ENCODE results near the gene ST6GALNAC3.

Gene ST6GALNAC3

DNA sequence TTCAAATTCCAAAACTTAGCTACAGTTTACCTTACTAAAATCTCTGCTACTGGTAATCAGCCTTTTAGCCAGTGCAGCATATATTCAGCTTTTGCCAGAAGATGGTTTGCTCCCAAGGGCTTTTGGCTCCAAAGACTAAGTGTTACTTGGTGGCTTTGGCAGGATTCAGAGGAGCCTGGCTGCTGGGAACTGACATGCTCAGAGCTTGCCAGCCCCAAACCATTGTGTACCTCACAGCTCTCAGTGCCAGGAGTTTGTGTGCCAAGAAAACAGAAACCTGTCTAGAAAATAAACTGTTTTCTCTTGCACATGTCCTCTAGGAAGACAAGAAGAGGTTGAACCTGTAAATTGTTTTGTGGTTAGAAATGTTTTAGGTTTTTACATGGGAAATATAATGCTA lies 315.9 kb downstream of the ST6GALNAC3 start:
- Histone ChIP-seq H3F3A (ENCODE audit: insufficient read depth, low read length) (no peaks in the 10 kb centered on the region), H3K27me3 (replicated peaks; ENCODE audit: insufficient read depth, low read length) (no peaks in the 10 kb centered on the region), H3K9me3 (replicated peaks; ENCODE audit: insufficient read depth, low read length) (no peaks in the 10 kb centered on the region), H3K36me3 (replicated peaks; ENCODE audit: insufficient read depth, low read length) (no peaks in the 10 kb centered on the region), H3K27ac (ENCODE audit: low read length) (no peak overlapping the region), H3K9me2 (replicated peaks; ENCODE audit: insufficient read depth, low read length) (no peaks in the 10 kb centered on the region), H3K4me2 (ENCODE audit: low read depth, low read length) (no peak overlapping the region), H3K4me1 (ENCODE audit: low read length) (no peaks in the 10 kb centered on the region), H2AFZ (ENCODE audit: low read length) (no peak overlapping the region), H3K9ac (ENCODE audit: low read length) (no peak overlapping the region), H3K4me3 (ENCODE audit: low read length) (no peak overlapping the region), H3K79me2 (ENCODE audit: low read length) (no peaks in the 10 kb centered on the region), H4K20me1 (ENCODE audit: insufficient read depth, low read length) (no peaks in the 10 kb centered on the region)
- DNase-seq: no peak
- no peak for TF ChIP-seq EZH2phosphoT487 (IDR thresholded peaks at IDR 0.05; ENCODE audit: low read length)
- no peak for TF ChIP-seq EZH2 (optimal IDR thresholded peaks at IDR 0.05; ENCODE audit: low read depth, low read length)
- TF ChIP-seq, protein P1, sequence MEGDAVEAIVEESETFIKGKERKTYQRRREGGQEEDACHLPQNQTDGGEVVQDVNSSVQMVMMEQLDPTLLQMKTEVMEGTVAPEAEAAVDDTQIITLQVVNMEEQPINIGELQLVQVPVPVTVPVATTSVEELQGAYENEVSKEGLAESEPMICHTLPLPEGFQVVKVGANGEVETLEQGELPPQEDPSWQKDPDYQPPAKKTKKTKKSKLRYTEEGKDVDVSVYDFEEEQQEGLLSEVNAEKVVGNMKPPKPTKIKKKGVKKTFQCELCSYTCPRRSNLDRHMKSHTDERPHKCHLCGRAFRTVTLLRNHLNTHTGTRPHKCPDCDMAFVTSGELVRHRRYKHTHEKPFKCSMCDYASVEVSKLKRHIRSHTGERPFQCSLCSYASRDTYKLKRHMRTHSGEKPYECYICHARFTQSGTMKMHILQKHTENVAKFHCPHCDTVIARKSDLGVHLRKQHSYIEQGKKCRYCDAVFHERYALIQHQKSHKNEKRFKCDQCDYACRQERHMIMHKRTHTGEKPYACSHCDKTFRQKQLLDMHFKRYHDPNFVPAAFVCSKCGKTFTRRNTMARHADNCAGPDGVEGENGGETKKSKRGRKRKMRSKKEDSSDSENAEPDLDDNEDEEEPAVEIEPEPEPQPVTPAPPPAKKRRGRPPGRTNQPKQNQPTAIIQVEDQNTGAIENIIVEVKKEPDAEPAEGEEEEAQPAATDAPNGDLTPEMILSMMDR (IDR thresholded peaks at IDR 0.05; ENCODE audit: low read length): no peak

DNA sequence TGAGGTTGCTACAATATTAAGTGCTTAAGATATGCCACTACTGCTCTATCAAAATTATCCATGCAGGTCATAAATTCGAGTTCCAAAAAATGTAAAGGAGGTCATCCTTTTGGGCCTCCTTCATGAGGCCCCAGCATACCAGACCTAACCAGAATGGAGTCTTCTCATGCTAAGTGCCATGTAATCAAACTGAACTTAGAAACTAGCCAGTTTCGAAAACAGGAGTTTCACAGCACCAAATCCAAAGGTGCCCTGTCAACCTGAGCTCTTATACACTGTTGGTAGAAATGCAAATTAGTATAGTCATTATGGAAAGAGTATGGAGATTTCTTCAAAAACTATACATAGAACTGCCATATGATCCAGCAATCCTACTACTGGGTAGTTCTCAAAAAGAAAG lies 320.5 kb downstream of the ST6GALNAC3 start:
- TF ChIP-seq EZH2 (optimal IDR thresholded peaks at IDR 0.05; ENCODE audit: low read depth, low read length) (no peak), EZH2phosphoT487 (IDR thresholded peaks at IDR 0.05; ENCODE audit: low read length) (no peak)
- TF ChIP-seq, protein P1 (IDR thresholded peaks at IDR 0.05; ENCODE audit: low read length): no peak

DNA sequence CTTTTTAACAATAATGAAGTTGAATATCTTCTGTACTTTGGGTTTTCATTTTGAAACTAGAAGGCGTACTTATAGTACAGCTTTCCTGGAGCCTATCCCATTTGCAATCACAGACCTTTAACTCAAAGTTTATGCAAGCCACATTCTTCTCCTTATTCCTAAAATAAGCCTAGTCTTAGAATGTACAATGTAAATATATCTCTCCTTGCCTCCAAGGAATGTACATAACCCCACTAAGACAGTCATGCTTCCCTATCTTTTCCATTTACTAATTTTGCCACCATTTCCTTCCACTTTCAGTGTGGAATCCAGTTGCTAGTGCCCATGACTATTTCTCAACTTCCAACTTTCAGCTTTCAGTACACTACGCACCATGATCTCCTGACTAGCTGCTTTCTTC lies 327.6 kb downstream of the ST6GALNAC3 start:
- Histone ChIP-seq H3F3A (ENCODE audit: insufficient read depth, low read length) (no peaks in the 10 kb centered on the region), H3K9ac (ENCODE audit: low read length) (no peak overlapping the region), H3K27ac (ENCODE audit: low read length) (no peak overlapping the region), H2AFZ (ENCODE audit: low read length) (no peak overlapping the region), H3K4me3 (ENCODE audit: low read length) (no peak overlapping the region), H3K9me3 (replicated peaks; ENCODE audit: insufficient read depth, low read length) (no peaks in the 10 kb centered on the region), H3K4me2 (ENCODE audit: low read depth, low read length) (no peak overlapping the region), H3K27me3 (replicated peaks; ENCODE audit: insufficient read depth, low read length) (no peaks in the 10 kb centered on the region), H4K20me1 (ENCODE audit: insufficient read depth, low read length) (no peaks in the 10 kb centered on the region), H3K79me2 (ENCODE audit: low read length) (no peaks in the 10 kb centered on the region), H3K4me1 (ENCODE audit: low read length) (no peaks in the 10 kb centered on the region), H3K36me3 (replicated peaks; ENCODE audit: insufficient read depth, low read length) (no peaks in the 10 kb centered on the region), H3K9me2 (replicated peaks; ENCODE audit: insufficient read depth, low read length) (no peaks in the 10 kb centered on the region)
- no peak for DNase-seq
- TF ChIP-seq, protein P1 (IDR thresholded peaks at IDR 0.05; ENCODE audit: low read length): no peak
- no peak for TF ChIP-seq EZH2 (optimal IDR thresholded peaks at IDR 0.05; ENCODE audit: low read depth, low read length)
- no peak for TF ChIP-seq EZH2phosphoT487 (IDR thresholded peaks at IDR 0.05; ENCODE audit: low read length)

More for the DNA sequence above, 320.5 kb downstream of the ST6GALNAC3 start:
- Histone ChIP-seq H2AFZ (ENCODE audit: low read length) (no peak overlapping the region), H3K9me2 (replicated peaks; ENCODE audit: insufficient read depth, low read length) (no peaks in the 10 kb centered on the region), H3K4me2 (ENCODE audit: low read depth, low read length) (0 out of 2 replicates have a peak overlapping the region, but pooled peaks have one; percentile 8), H3K27me3 (replicated peaks; ENCODE audit: insufficient read depth, low read length) (no peaks in the 10 kb centered on the region), H3K9ac (ENCODE audit: low read length) (no peak overlapping the region), H4K20me1 (ENCODE audit: insufficient read depth, low read length) (no peaks in the 10 kb centered on the region), H3K4me3 (ENCODE audit: low read length) (no peak overlapping the region), H3K36me3 (replicated peaks; ENCODE audit: insufficient read depth, low read length) (no peaks in the 10 kb centered on the region), H3F3A (ENCODE audit: insufficient read depth, low read length) (no peaks in the 10 kb centered on the region), H3K79me2 (ENCODE audit: low read length) (no peaks in the 10 kb centered on the region), H3K4me1 (ENCODE audit: low read length) (no peaks in the 10 kb centered on the region), H3K9me3 (replicated peaks; ENCODE audit: insufficient read depth, low read length) (no peaks in the 10 kb centered on the region), H3K27ac (ENCODE audit: low read length) (no peak overlapping the region)
- DNase-seq: peak; percentile 59

Measured in MM.1S (cell line).